GM19397 (cell line): ENCODE results near the gene AUTS2.

Source experiments
- ATAC-seq: cut with Tn5 transposase; IDR thresholded peaks from one replicate; pipeline ENCODE4 v1.9.1; 2021; ENCODE audit warnings: mild to moderate bottlenecking, moderate library complexity; ENCODE audit not compliant: unreplicated experiment

AUTS2 gene

DNA sequence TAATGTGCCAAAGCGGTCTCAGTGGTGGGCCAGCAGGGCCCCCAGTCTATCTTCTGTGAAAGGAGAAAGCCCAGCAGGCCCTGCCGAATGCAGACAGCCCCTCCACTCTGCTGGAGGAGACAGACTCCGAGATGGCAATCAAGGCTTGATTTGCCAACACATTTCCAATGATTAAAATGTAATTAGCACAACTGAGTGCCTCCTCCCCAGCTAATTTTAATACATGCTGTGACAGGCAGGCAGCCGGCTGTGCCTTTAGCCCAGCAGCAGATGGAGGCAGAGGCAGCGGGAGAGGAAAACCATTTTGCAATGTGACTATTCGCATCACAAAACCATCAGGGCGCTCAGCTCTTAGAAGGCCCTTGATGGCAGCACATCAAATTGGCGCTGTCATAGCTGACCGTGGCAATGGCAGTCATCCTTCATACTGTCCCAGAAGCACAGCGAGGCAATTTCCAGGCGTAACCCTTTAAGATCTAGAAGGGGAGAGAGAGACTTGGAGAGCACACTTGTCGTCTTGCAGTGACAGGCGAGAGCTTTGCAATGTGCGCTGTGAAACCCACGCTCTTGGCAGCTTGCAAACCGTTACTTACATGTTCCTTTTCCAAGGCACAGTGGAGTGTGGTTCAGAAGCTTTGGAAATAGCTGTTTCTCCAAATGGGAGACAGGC lies 818.8 kb downstream of the AUTS2 start:
- no peak for ATAC-seq

DNA sequence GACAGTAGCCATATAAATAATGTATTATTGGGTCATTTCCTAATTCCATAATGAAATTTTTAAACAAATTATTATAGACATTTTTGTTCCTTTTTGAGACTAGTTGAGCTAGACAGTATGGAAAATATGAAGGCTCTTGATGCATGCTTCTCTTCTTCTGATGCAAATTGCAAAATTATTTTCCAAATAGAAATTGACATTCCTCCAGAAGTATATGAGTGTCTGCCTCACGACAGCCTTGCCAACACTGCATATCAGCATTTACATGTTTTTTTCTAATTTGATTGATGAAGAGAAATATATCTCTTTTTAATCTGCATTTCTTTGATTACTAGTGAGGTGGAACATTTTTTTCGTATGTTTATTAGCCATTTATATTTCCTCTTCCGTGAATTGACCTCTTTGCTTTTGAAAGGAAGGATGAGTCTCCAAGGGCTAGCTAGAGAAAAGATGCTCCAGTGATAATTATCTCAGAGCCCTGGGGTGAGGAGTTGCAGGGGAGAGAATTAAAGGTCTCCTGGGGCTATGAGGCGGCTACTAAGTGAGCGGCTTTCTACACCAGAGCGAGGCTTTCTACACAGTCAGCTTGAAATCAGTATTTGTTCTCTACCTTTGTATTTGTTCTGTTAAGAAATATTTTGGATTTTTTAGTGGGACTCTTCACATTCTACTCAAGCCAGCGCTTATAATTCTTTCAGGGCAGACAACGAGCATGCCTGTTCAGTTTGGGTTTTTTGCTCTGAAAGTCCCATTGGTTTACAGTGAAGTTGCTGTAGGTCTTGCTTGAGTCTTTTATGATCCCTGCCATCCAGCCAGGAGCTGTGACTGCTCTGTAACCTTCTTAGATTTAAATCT lies 821.5 kb downstream of the AUTS2 start:
- ATAC-seq = no peak

DNA sequence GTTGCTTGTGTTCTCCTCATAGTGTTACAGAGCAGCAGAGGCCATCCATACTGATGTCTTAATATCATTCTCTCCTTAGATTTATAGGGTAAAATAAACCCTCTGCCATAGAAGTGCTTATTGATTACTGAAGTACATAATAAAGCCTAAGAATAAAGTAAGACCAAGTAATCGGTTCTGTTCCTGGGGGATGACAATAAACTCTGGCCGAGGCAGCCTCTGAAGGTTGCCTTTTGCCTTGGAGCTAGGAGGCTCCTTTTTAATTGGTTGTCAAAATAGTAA lies 822.0 kb downstream of the AUTS2 start:
- no peak for ATAC-seq

DNA sequence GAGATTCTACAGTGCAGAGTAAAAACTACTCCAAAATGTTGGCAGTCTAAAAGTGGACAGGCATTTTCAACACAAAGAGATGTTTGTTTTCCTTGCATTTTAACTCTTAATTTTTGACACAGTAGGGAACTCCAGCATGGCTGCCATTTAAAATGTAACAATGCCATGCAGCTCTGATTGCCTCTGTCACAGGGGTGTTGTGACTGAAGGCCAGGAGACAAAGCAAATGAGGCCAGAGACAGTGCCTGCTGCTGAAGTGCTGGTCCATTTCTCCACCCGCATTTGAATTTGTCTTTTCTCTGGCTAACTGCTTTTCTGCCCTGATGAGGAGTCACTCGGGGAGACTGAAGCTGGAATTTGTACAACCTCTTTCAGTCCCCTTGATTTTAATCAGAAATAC lies 823.0 kb downstream of the AUTS2 start:
- no peak for ATAC-seq

DNA sequence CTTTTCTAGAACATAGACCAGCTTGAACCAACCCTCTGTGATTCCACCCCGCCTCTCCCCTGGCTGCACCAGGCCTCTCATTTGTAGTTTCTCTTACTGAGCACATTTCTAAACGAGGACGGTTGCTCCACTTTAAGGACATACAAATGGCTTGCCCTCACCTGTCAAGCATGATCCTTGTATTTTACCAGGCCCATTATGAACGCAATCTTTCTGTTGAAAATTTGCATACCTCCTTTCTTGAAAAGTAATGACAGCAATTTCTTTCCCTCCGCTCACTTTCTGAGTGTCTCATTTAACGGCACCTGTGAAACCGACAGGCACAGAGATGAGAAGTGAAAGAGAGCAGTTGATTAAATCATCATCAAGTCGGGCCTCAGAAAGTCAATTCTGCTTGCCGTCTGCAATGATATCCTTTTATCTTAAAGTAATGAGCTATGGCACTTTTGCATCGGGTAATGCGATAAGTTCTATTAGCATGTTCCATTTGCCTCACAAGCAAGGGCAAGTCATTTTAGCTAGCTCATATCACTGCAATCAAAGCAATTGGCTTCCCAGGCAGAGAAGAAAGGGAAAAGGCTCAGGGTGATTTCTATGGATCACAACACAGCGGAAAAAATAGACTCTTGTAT lies 828.1 kb downstream of the AUTS2 start:
- no peak for ATAC-seq

DNA sequence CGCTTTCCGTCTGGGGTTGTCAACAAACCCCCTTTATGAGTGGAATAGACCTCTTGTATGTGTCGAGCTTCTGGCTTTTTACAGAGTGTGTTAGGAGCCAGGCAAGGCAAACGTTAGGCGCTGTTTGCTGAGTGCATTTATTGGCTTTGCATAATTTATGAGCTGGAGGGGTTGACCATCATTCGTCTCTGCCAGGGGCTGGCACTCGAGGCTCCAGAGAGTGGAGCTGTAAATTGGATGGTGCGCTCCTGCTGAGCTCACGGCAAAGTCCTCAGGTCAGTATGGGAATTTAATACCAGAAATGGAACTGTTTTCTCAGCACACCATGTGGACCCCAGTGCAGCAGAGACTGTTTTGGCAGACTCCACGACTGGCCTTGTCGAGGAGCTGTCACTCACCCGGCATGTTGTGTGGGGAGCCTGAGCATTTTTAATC lies 834.3 kb downstream of the AUTS2 start:
- ATAC-seq = no peak

DNA sequence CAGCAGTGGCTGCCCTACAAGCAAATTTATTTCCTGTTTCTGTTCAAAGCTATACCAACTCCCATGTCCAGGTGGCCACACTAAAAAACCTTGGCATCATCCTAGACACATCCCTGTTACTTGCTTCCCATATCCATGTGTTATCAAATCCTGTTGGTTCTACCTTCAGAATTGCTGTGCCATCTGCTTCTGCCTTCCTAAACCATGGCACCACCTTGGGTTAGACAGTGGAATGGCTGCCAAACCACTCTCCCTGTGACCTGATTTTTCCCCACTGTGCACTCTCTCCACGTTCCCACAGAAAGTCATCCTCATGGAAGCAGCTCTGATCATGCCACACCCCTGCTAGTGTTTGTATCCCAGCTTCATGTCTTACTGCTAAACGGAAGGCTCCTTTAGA lies 836.1 kb downstream of the AUTS2 start:
- no peak for ATAC-seq

DNA sequence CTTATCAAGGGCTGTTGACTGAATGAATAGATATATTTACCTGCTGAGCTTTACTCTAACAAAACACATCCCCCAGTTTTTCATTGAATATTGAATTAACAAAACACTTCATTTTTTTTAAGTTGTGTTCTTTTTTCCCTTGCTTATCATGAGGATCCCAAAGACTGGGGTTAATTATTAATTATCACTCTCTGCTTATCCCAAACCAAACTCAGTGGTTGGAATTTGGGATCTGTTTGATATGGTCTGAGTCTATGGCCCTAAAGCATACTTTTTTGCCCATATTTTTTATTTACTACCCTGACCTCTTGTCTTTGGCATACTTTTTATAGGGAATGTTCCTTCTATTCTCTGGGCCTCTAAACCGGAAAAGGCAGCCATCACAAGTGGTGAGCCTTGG lies 836.5 kb downstream of the AUTS2 start:
- ATAC-seq = no peak

DNA sequence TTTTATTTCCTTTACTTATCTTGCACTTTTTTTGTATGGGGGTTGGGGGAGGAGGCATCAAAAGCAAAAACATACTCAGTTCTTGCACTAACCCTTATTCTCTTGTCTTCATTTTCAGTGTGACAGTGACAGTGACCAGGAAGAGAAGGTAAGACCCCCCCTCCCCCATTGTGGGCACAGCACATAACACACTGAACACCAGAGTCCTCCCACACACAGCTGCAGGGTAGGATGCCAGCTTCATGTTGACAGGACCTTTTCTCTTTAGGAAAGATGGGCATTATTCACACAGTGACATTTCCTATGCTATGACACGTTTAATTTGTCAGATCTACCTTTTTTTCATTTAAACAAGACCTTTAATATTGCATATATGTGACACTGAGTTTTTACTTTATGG lies 837.4 kb downstream of the AUTS2 start:
- no peak for ATAC-seq

DNA sequence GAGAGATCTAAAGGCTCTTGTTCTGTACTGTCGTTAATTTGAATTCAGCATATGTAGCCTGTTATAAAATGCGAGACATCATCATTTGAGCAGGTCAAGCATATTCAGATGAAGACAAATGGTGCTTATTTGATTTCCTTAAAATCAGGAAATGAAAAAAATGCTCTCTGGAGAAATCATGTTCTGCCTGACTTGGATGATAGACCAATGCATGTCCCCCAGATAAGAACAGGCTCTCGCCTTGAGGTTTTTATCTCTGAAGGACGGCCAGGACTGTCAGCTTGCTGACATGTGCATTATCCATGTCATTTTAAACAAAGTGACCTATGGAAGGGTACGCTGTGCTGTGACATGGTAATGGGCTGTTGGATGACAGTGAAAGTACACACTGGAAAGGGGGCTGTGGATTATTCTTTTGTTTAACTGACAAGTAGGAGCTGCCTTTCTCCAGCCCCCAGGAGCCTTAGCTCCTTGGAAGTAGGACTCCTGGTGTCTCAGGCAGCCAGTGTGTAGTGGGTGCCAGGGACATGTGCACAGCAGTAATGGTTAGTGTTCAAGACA lies 838.6 kb downstream of the AUTS2 start:
- ATAC-seq = no peak

DNA sequence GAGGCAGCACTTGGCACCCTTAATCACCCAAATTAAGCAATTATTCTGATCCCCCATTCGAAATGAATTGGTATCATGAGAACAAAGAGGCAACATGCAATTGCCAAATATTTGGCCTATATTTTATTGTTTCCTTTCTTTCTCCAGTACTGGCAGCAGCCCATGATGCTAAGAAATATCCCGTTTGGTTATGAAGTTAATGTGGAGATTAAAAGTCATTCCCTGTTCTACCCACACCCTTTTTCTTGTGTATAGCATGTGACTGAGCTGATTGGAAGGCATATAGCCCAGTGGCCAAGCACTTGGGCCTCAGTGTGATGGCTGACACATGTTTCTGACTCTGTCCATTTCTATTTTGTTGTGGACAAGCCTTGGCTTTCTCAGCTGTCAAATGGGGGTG lies 841.4 kb downstream of the AUTS2 start:
- ATAC-seq = no peak

DNA sequence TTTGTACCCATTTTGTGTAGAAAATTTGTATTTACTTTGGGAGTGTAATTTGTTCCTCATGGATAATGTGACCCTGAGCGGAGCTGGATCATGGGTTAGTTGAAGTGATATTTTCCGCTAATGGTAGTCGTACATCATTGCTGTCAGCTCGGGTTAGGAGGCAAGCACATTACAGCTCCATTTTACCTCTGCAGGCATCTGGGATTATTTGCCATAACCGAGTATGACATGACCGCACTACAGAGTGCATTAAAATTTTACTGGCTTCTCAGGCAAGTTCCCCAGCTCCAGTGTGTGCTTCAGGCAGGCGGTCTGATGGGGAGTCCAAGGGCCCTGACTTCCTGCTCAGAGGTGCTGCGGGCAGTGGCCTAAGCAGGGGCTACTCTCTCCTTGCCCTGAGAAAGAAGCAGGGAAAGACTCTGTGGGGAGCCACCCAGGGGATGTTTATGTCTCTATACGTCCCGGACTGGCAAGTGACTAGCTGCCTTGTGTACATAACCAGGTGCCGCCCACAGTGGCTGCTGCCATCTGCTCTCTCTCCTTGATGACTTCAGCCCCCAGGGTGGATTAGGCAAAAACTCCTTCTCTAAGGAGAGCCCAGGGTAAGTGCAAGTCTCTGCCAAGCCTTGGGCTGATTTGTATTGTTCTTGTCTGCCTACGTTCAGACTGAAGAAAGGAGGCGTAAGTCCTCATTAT lies 848.3 kb downstream of the AUTS2 start:
- no peak for ATAC-seq

DNA sequence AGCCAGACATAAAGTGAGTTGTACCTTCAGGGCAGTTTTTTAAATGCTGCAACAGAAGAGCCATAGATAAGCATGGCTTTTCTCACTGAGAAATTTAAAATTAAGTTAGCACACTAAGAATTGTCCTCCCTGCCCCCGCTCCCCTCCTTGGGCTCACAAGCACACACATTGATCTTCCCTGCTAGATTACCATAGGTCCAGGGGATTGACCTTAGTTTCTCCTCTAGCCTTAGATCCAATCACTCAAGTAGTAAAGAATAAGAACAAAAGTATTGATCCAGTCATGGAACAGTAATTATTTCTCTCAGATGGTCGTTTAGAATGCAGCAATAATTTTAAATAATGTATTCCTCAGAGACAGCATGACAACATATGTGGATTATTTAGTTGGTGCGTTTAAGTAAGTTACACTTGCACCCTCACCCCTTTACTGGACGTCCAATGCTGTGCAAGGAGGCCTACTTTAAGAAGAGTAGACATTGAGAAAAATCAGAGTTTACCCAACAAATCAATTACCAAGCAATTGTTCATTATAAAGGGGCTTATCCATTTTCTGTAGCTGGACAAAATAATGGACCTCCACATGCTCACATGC lies 850.1 kb downstream of the AUTS2 start:
- no peak for ATAC-seq

DNA sequence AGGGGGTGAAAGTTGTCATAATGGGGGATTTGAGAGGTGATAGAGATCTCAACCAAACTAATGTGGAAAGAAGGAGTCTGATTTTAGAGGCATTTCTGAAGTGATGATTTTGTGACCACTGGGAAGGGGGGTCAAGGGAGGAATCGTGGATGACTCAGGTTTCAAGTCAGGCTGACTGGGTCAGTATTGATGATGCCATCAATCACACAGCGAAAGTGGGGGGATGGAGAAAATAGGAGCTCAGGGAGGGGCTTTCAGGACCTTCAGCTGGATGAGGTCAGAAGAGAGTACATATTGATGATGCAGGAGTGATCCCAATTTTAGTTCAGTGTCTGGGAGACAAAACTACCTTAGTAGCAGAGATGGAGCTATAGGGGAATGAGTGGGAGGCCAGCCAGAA lies 852.5 kb downstream of the AUTS2 start:
- ATAC-seq = no peak

DNA sequence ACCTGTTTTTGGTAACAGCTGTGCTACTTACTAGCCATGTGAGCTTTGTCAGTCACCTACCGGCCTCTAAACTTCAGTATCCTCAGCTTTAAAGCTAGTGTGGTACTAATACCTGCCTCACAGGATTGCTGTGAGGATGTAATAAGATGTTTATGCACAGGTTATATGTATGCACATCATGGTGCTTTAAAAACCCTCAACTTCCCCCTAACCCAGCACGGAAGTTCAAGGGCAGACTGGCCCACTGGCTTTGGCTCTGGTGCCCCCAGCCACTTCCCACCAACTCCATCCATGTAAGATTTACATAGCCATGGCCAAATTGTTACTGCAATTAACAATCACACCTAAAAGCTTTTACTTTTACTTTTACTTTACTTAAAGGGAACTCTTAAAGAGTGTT lies 857.6 kb downstream of the AUTS2 start:
- ATAC-seq = no peak

DNA sequence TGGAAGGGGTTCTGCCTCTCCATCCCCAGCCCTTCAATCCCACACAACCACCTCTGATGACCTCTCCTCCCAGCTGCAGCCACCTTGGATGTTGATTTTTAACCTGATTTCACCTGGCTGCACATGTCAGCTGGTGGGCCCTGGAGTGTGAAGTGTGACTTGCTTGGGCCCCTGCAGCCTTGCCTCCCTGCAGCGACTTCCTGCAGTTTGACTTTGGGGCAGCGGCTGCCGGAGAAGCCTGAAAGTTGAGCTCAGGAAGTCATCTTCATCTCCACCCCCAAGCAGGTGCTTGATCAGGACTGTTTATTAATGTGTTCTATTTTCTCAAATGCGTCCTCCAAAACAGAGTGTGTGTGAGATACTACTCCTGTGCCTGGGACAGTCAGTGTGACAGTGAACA lies 858.4 kb downstream of the AUTS2 start:
- ATAC-seq = peak; percentile 74

DNA sequence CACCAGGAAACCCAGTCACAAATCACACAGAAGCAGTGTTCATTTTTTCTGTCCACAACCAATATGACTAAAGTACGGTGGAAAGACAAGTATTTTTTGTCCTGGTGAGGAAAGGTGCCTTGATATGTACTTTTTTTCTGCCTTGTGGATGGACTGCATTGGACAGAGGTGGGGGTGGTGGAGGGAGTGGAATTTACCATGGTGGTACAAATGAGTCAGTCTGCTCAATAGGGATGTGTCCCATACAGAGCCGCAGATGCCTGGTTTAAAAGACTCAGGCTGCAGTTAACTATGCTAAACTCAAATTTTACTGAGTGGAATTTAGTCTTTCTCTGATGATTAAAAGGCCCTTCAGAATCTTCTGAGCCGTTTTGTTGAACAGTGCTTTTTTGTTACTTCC lies 859.2 kb downstream of the AUTS2 start:
- no peak for ATAC-seq

DNA sequence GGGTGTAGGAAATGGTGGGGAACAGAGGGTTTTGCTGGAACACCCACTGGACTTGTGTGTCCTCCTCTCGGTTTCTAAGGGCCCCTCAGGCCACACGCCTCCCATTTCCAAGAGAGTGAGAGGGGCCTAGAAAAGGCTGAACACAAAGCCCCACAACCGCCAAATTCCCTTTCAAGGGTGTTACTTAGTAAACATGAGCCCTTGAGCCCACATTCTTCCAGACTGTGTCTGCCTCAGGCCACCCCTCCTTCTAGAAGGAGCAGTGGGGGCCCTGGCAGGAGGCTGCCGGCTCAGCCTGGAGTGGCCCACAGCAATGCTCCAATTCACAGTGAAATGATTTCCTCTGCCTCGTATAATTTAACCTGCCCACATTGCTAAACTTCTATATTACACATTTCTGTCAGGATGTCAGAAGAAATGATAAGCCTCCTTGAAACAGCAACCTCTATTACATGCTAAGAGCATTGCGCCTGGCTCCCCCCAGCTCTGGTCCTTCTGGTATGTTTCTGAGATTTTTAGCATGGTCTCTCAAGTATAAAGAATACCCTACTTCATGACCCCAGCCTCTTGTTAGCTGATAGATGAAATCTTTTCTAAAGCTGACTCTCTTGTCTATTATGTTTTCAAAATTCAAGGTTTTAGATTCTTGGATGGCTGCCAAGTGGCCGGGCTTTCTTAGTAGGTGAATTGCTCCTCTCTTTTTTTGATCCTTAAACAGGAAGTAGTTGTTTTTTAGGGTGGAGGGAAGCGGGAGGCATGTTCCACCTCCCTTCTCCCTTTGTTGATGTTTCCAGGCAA lies 859.8 kb downstream of the AUTS2 start:
- ATAC-seq = no peak

DNA sequence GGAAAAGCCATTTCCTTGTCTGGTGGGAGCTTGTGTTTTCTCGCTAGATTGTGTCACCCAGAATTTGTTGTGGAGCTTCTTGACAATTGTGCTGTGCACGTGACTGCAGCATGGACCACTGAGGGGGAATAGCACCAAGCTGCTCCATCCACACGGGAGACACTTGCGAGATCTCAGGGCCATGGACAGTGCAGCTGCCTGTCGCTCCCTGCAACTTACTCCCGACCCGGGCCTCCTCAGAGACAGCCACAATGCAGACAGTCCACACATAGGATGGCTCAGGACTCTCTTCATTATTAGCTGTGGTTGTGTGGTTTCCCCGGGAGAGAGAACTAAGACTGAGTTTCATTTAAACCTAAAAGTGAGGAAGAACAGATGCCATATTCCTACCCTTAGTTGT lies 860.5 kb downstream of the AUTS2 start:
- no peak for ATAC-seq

DNA sequence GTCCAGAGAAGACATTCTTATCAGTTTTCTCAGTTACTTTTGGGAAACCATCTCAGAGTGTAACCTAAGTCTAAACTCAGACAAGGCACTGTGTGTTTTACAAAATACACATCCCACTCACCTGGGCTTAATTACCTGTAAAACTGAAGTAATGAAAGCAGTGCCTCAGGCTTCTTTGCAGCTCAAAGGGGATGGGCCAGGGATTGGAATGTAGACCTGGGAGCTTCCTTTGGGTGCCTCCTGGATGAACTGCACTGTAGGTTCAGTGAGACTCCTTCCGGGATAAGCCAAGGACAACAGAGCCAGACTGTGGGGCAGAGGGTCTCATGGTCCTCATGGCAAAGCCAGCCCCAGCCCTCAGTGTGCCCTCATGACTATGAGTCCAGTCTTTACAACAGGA lies 861.3 kb downstream of the AUTS2 start:
- no peak for ATAC-seq
